WERI-Rb-1 (cell line): ENCODE results near the gene SUSD1.

Source experiments
- DNase-seq: peaks from one replicate; pipeline ENCODE4 v3.0.0-alpha.2; 2020
- H3K27ac ChIP-seq: fragments of 250-450 bp; sonication (Bioruptor Pico); 2 replicates; pipeline ENCODE4 v1.5.1; 2020; ENCODE audit warnings: mild to moderate bottlenecking, moderate library complexity
- H3K27me3 ChIP-seq: fragments of 250-450 bp; sonication (Bioruptor Pico); 2 replicates; pipeline ENCODE4 v1.5.1; 2021; ENCODE audit warnings: mild to moderate bottlenecking, low read depth, moderate library complexity; ENCODE audit not compliant: insufficient read depth, severe bottlenecking
- H3K36me3 ChIP-seq: fragments of 250-450 bp; sonication (Bioruptor Pico); 2 replicates; pipeline ENCODE4 v1.5.1; 2020; ENCODE audit warnings: mild to moderate bottlenecking, moderate library complexity
- H3K4me3 ChIP-seq: 2 replicates; pipeline ENCODE4 v1.5.1; 2011; ENCODE audit warnings: low read depth, mild to moderate bottlenecking, control low read depth, low read length
- H3K9me3 ChIP-seq: fragments of 250-450 bp; sonication (Bioruptor Pico); 2 replicates; pipeline ENCODE4 v1.5.1; 2021; ENCODE audit warnings: mild to moderate bottlenecking, moderate library complexity; ENCODE audit not compliant: severe bottlenecking
- CTCF ChIP-seq: IDR thresholded peaks from 2 replicates; pipeline ENCODE4 v1.5.1; 2011; ENCODE audit warnings: low read depth, mild to moderate bottlenecking, control low read depth, inconsistent platforms, low read length

SUSD1 gene

GRCh38 chr9:112037281-112038016, 137.6 kb downstream of the SUSD1 start:
- peaks cover 9% of the 10 kb centered on the region for H3K36me3 ChIP-seq
- no peak for TF ChIP-seq CTCF
- DNase-seq = no peak
- no peak overlapping the region for H3K4me3 ChIP-seq
- H3K27me3 ChIP-seq = no peaks in the 10 kb centered on the region
- H3K9me3 ChIP-seq = no peaks in the 10 kb centered on the region
- H3K27ac ChIP-seq = no peak overlapping the region

GRCh38 chr9:112035166-112035826, 139.8 kb downstream of the SUSD1 start:
- no peak for TF ChIP-seq CTCF
- no peaks in the 10 kb centered on the region; the same call in none of the 2 replicates for H3K36me3 ChIP-seq
- no peaks in the 10 kb centered on the region for H3K9me3 ChIP-seq
- no peak overlapping the region for H3K4me3 ChIP-seq
- no peaks in the 10 kb centered on the region for H3K27me3 ChIP-seq
- no peak for DNase-seq
- H3K27ac ChIP-seq = no peak overlapping the region

GRCh38 chr9:112034216-112034611, 140.9 kb downstream of the SUSD1 start:
- no peaks in the 10 kb centered on the region; the same call in none of the 2 replicates for H3K36me3 ChIP-seq
- no peak for TF ChIP-seq CTCF
- no peak for DNase-seq
- H3K4me3 ChIP-seq = no peak overlapping the region
- H3K27me3 ChIP-seq = no peaks in the 10 kb centered on the region
- no peaks in the 10 kb centered on the region for H3K9me3 ChIP-seq
- no peak overlapping the region for H3K27ac ChIP-seq

- TF ChIP-seq CTCF = no peak
These were observed 141.6 kb downstream of the SUSD1 start for GRCh38 chr9:112033237-112034215.

GRCh38 chr9:112032743-112033142, 142.4 kb downstream of the SUSD1 start:
- Histone ChIP-seq H3K9me3 (no peaks in the 10 kb centered on the region), H3K36me3 (no peaks in the 10 kb centered on the region; the same call in 1 of the 2 replicates), H3K27ac (no peak overlapping the region), H3K4me3 (no peak overlapping the region), H3K27me3 (no peaks in the 10 kb centered on the region)
- no peak for TF ChIP-seq CTCF
- no peak for DNase-seq

More at GRCh38 chr9:112033237-112034215, 141.6 kb downstream of the SUSD1 start:
- H3K9me3 ChIP-seq = no peaks in the 10 kb centered on the region
- no peaks in the 10 kb centered on the region; the same call in none of the 2 replicates for H3K36me3 ChIP-seq
- no peaks in the 10 kb centered on the region for H3K27me3 ChIP-seq
- no peak overlapping the region for H3K4me3 ChIP-seq
- no peak overlapping the region for H3K27ac ChIP-seq
- DNase-seq = no peak
